Mesendoderm (in vitro differentiated cells): Measurements from ENCODE around the gene APP.

Experiments used
- DNase-seq: peaks from one replicate; pipeline ENCODE4 v3.0.0; 2013
- H2AK5ac ChIP-seq: 2 replicates; pipeline ENCODE4 v1.6.1; 2013; ENCODE audit warnings: low read length, inconsistent platforms
- H2BK120ac ChIP-seq: 2 replicates; pipeline ENCODE4 v1.6.1; 2013; ENCODE audit warnings: low read depth, mild to moderate bottlenecking, low read length, moderate library complexity, mixed read lengths
- H2BK15ac ChIP-seq: replicated peaks from 2 replicates; pipeline ENCODE4 v1.6.1; 2013; ENCODE audit warnings: low read depth, mild to moderate bottlenecking, moderate library complexity
- H2BK5ac ChIP-seq: 2 replicates; pipeline ENCODE4 v1.6.1; 2013; ENCODE audit warnings: low read length, inconsistent platforms
- H3K18ac ChIP-seq: 2 replicates; pipeline ENCODE4 v1.6.1; 2013; ENCODE audit warnings: mild to moderate bottlenecking, low read length, mixed read lengths
- H3K23ac ChIP-seq: one replicate; pipeline ENCODE4 v1.6.1; 2013; ENCODE audit warnings: low read length
- H3K27ac ChIP-seq: 2 replicates; pipeline ENCODE4 v1.5.1; 2013; ENCODE audit warnings: low read depth, mild to moderate bottlenecking, inconsistent platforms, low read length, moderate library complexity
- H3K27me3 ChIP-seq: 2 replicates; pipeline ENCODE4 v1.6.1; 2013; ENCODE audit warnings: low read length, control low read depth, mild to moderate bottlenecking, inconsistent platforms; ENCODE audit not compliant: insufficient read depth, poor library complexity
- H3K36me3 ChIP-seq: 2 replicates; pipeline ENCODE4 v1.6.1; 2013; ENCODE audit warnings: low read length, inconsistent platforms; ENCODE audit not compliant: control insufficient read depth, insufficient read depth
- H3K4ac ChIP-seq: one replicate; pipeline ENCODE4 v1.6.1; 2013; ENCODE audit warnings: low read depth, mild to moderate bottlenecking, low read length, moderate library complexity
- H3K4me1 ChIP-seq: 2 replicates; pipeline ENCODE4 v1.6.1; 2013; ENCODE audit warnings: low read depth, low read length, inconsistent platforms; ENCODE audit not compliant: control insufficient read depth
- H3K4me2 ChIP-seq: 2 replicates; pipeline ENCODE4 v1.6.1; 2013; ENCODE audit warnings: low read length
- H3K4me3 ChIP-seq: 2 replicates; pipeline ENCODE4 v1.5.1; 2013; ENCODE audit warnings: mild to moderate bottlenecking, low read length
- H3K56ac ChIP-seq: one replicate; pipeline ENCODE4 v1.6.1; 2013; ENCODE audit warnings: low read length
- H3K79me1 ChIP-seq: 2 replicates; pipeline ENCODE4 v1.6.1; 2013; ENCODE audit warnings: low read length, inconsistent platforms
- H3K79me2 ChIP-seq: 2 replicates; pipeline ENCODE4 v1.6.1; 2013; ENCODE audit warnings: mild to moderate bottlenecking, low read length; ENCODE audit not compliant: control insufficient read depth, insufficient read depth
- H3K9ac ChIP-seq: 2 replicates; pipeline ENCODE4 v1.6.1; 2013; ENCODE audit warnings: low read length, inconsistent platforms
- H4K5ac ChIP-seq: one replicate; pipeline ENCODE4 v1.6.1; 2013; ENCODE audit warnings: low read length
- H4K8ac ChIP-seq: one replicate; pipeline ENCODE4 v1.6.1; 2013; ENCODE audit warnings: low read depth, mild to moderate bottlenecking, control low read depth, low read length, moderate library complexity
- WGBS: extraction: QIAGEN DNeasy Blood & Tissue Kit; methylation state at CpG from one replicate; pipeline ENCODE4 v1.1.7; 2013; ENCODE audit warnings: low lambda C conversion rate, missing lambda C conversion rate; ENCODE audit not compliant: insufficient coverage; ENCODE audit errors: extremely low coverage; 5-methylcytosine and 5-hydroxymethylcytosine counted together

The APP gene

DNA sequence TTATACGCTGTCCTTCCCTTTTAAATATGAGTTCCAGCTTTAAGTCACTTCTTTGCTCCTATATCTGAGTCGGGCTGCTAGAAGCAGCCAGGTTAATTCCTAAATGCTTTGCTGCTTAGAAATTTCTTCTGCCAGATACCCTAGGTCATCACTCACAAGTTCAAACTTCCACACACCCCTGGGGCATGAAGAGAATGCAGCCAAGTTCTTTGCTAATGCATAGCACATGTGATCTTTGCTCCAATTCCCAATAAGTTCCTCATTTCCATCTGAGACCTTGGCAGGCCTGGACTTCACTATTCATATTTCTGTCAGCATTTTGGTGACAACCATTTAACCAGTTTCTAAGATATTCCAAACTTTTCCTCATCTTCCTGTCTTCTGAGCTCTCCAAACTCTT lies 14.5 kb upstream of the APP start:
- H3K27ac ChIP-seq = no peak overlapping the region
- H2AK5ac ChIP-seq = no peak overlapping the region
- no peak overlapping the region for H3K4ac ChIP-seq
- no peaks in the 10 kb centered on the region for H3K79me2 ChIP-seq
- no peak overlapping the region for H2BK120ac ChIP-seq
- H4K5ac ChIP-seq = no peak overlapping the region
- no peak for DNase-seq
- no peak overlapping the region for H3K18ac ChIP-seq
- H3K4me3 ChIP-seq = no peak overlapping the region
- H3K27me3 ChIP-seq = no peaks in the 10 kb centered on the region
- no peaks in the 10 kb centered on the region for H3K79me1 ChIP-seq
- no peaks in the 10 kb centered on the region for H3K4me1 ChIP-seq
- H2BK15ac ChIP-seq = no peak overlapping the region
- H3K9ac ChIP-seq = no peak overlapping the region
- H2BK5ac ChIP-seq = no peak overlapping the region
- WGBS = no CpG with 5 or more reads among the region's 2 CpGs
- H3K36me3 ChIP-seq = no peaks in the 10 kb centered on the region
- H3K23ac ChIP-seq = no peak overlapping the region
- no peak overlapping the region for H4K8ac ChIP-seq
- H3K56ac ChIP-seq = no peak overlapping the region
- no peak overlapping the region for H3K4me2 ChIP-seq

DNA sequence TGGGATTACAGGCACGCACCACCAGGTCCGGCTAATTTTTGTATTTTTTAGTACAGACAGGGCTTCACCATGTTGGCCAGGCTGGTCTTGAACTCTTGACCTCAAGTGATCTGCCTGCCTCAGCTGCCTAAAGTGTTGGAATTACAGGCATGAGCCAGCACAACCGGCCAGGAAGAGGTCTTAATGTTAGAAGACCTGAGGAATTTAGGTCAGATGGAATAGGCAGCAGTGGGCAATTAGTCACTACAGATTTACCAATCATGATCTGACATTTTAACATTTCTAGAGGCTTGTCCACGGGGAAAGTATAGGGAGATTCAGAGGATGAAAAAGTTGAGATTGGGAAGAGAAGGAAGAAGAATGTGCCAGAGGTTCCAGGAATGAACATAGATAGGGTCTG lies 8.9 kb upstream of the APP start:
- no CpG with 5 or more reads among the region's 4 CpGs for whole genome bisulfite sequencing
- Histone ChIP-seq H2AK5ac (no peak overlapping the region), H3K4me1 (no peaks in the 10 kb centered on the region), H3K27me3 (no peaks in the 10 kb centered on the region), H3K4me3 (no peak overlapping the region), H3K36me3 (no peaks in the 10 kb centered on the region), H2BK15ac (no peak overlapping the region), H3K4me2 (no peak overlapping the region), H4K8ac (no peak overlapping the region), H3K27ac (no peak overlapping the region), H3K56ac (no peak overlapping the region), H3K9ac (no peak overlapping the region), H3K79me2 (no peaks in the 10 kb centered on the region), H3K23ac (no peak overlapping the region), H3K4ac (no peak overlapping the region), H2BK120ac (no peak overlapping the region), H3K18ac (no peak overlapping the region), H3K79me1 (no peaks in the 10 kb centered on the region), H4K5ac (no peak overlapping the region), H2BK5ac (no peak overlapping the region)
- DNase-seq = no peak

DNA sequence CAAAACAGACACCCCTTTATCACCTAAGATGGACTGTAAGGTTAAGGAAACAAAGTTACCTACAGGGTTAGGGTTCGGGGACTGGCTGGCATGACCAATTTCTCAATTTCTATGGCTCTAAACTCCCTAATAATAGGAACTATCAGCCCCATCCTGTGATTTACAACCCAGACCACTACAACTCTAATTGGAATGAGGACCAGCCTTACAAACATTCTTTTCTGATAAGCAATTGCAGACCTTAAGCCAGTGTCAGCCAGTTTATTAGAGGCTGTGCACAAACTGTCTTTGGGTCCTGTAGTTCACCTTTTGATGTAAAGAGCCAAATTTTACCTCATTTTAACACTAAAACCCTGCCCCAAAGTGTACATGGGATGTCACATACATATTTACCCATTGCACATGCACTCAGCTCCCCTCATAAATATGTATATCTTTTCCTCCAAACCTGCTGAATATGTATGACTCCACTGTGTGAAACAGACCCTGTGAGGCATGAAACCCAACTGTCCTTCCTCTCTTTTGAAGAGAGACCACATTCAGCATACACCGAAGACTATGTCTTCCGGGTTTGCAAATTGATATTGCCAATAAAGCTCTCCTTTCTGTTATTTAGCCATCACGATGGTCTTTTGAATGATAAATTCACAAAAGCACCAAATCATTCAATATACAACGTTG lies 7.3 kb upstream of the APP start:
- Histone ChIP-seq H3K4me2 (no peak overlapping the region), H2BK120ac (no peak overlapping the region), H3K18ac (no peak overlapping the region), H3K79me2 (no peaks in the 10 kb centered on the region), H3K9ac (no peak overlapping the region), H4K5ac (no peak overlapping the region), H2BK15ac (no peak overlapping the region), H3K36me3 (no peaks in the 10 kb centered on the region), H3K27me3 (no peaks in the 10 kb centered on the region), H3K4me1 (no peaks in the 10 kb centered on the region), H4K8ac (no peak overlapping the region), H3K27ac (no peak overlapping the region), H3K4ac (no peak overlapping the region), H3K4me3 (no peak overlapping the region), H3K56ac (no peak overlapping the region), H2AK5ac (no peak overlapping the region), H3K23ac (no peak overlapping the region), H2BK5ac (no peak overlapping the region), H3K79me1 (no peaks in the 10 kb centered on the region)
- 100% methylated on average over 1 of the region's 5 CpGs for WGBS
- DNase-seq = no peak

DNA sequence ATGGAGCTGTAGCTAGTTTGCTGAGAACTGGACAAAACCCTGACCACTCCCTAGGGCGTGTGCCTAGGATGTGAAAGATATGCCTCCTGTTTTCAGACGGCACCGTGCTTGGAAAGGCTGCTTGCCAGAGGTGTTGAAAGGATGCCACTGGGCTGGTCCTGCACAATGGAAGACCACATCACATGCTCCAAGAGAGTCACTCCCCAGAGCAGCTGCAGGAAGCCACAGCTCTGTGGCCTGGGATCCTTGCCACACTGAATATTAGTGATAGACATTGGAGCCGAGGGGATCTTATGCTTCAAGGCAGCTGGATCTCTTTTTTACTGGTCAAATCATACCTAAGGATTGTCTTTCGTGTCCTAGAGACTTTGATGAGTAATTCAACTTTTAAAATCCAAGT lies 6.6 kb upstream of the APP start:
- no peaks in the 10 kb centered on the region for H3K4me1 ChIP-seq
- no peak overlapping the region for H2AK5ac ChIP-seq
- no peak overlapping the region for H3K9ac ChIP-seq
- no peak overlapping the region for H3K18ac ChIP-seq
- H3K27ac ChIP-seq = no peak overlapping the region
- no peak overlapping the region for H3K23ac ChIP-seq
- H3K4me3 ChIP-seq = no peak overlapping the region
- H3K4me2 ChIP-seq = no peak overlapping the region
- H4K8ac ChIP-seq = no peak overlapping the region
- no peak overlapping the region for H3K4ac ChIP-seq
- no peaks in the 10 kb centered on the region for H3K36me3 ChIP-seq
- H3K79me1 ChIP-seq = no peaks in the 10 kb centered on the region
- H3K79me2 ChIP-seq = no peaks in the 10 kb centered on the region
- no peak overlapping the region for H2BK5ac ChIP-seq
- WGBS = no CpG with 5 or more reads among the region's 5 CpGs
- no peak overlapping the region for H4K5ac ChIP-seq
- H3K27me3 ChIP-seq = no peaks in the 10 kb centered on the region
- H2BK120ac ChIP-seq = no peak overlapping the region
- H3K56ac ChIP-seq = no peak overlapping the region
- no peak for DNase-seq
- no peak overlapping the region for H2BK15ac ChIP-seq

- no peak overlapping the region for H2BK5ac ChIP-seq
- no peaks in the 10 kb centered on the region for H3K27me3 ChIP-seq
- no peak for DNase-seq
- no peak overlapping the region for H3K23ac ChIP-seq
- peak overlapping the region; percentile 38 for H3K4me2 ChIP-seq
- H4K8ac ChIP-seq = no peak overlapping the region
- H3K56ac ChIP-seq = peak overlapping the region; percentile 77
- H2AK5ac ChIP-seq = no peak overlapping the region
- H3K79me2 ChIP-seq = peaks cover 36% of the 10 kb centered on the region
- no peak overlapping the region for H2BK15ac ChIP-seq
- H3K4ac ChIP-seq = no peak overlapping the region
- H3K36me3 ChIP-seq = no peaks in the 10 kb centered on the region
- no CpG with 5 or more reads among the region's 17 CpGs for WGBS
- peak overlapping the region; percentile 19 for H3K4me3 ChIP-seq
- peak overlapping the region; percentile 33 for H3K18ac ChIP-seq
- no peaks in the 10 kb centered on the region for H3K79me1 ChIP-seq
- H4K5ac ChIP-seq = no peak overlapping the region
- H3K4me1 ChIP-seq = peaks cover 2% of the 10 kb centered on the region
- no peak overlapping the region for H2BK120ac ChIP-seq
- H3K27ac ChIP-seq = no peak overlapping the region
- peak overlapping the region; percentile 28 for H3K9ac ChIP-seq
Measured at GRCh38 chr21:26171258-26172100, 909 bp upstream of the APP start.
